HUES64 (cell line): ENCODE results near the gene FAM20C.
"Not testable (repeated sequence)": the region's sequence is repeated elsewhere in the genome, so short reads cannot be mapped to it uniquely, and the experiment has no call there.

Source experiments
- H3K27ac ChIP-seq: 2 replicates; pipeline ENCODE4 v1.7.0; 2013; ENCODE audit warnings: low read depth, low read length, inconsistent platforms
- H3K27me3 ChIP-seq: 2 replicates; pipeline ENCODE4 v1.6.1; 2013; ENCODE audit warnings: mild to moderate bottlenecking, low read length; ENCODE audit not compliant: insufficient read depth
- H3K36me3 ChIP-seq: 2 replicates; pipeline ENCODE4 v1.6.1; 2013; ENCODE audit warnings: mild to moderate bottlenecking, low read length; ENCODE audit not compliant: insufficient read depth
- H3K4me1 ChIP-seq: 2 replicates; pipeline ENCODE4 v1.6.1; 2013; ENCODE audit warnings: mild to moderate bottlenecking, low read length, moderate library complexity; ENCODE audit not compliant: insufficient read depth
- H3K4me3 ChIP-seq: 2 replicates; pipeline ENCODE4 v1.5.1; 2013; ENCODE audit warnings: mild to moderate bottlenecking, low read length, moderate library complexity
- H3K9ac ChIP-seq: 2 replicates; pipeline ENCODE4 v1.6.1; 2013; ENCODE audit warnings: mild to moderate bottlenecking, low read depth, low read length
- H3K9me3 ChIP-seq: 2 replicates; pipeline ENCODE4 v1.6.1; 2013; ENCODE audit warnings: low read depth, low read length; ENCODE audit not compliant: insufficient read depth
- WGBS: fragments of 150-250, 120-280 bp; methylation state at CpG from one replicate; pipeline ENCODE4 v1.1.7; 2013; ENCODE audit warnings: missing lambda C conversion rate; 5-methylcytosine and 5-hydroxymethylcytosine counted together

The FAM20C gene

GRCh38 chr7:234051-234707 is 41.8 kb downstream of the FAM20C start:
- H3K9ac ChIP-seq = no peak overlapping the region; the same call in 1 of the 2 replicates
- H3K9me3 ChIP-seq = no peaks in the 10 kb centered on the region
- H3K27me3 ChIP-seq = no peaks in the 10 kb centered on the region
- H3K27ac ChIP-seq = no peak overlapping the region
- H3K36me3 ChIP-seq = 0 out of 2 replicates have a peak, but pooled peaks cover under 1% of the 10 kb centered on the region
- 86% methylated on average over 33 of the region's 33 CpGs for WGBS
- H3K4me3 ChIP-seq = no peak overlapping the region
- no peaks in the 10 kb centered on the region for H3K4me1 ChIP-seq

GRCh38 chr7:234708-235553 is 42.6 kb downstream of the FAM20C start:
- Histone ChIP-seq H3K9me3 (no peaks in the 10 kb centered on the region), H3K9ac (no peak overlapping the region), H3K27me3 (no peaks in the 10 kb centered on the region), H3K36me3 (no peaks in the 10 kb centered on the region), H3K4me1 (no peaks in the 10 kb centered on the region), H3K4me3 (no peak overlapping the region), H3K27ac (no peak overlapping the region)
- WGBS = 94% methylated on average over 28 of the region's 28 CpGs

- H3K9ac ChIP-seq = no peak overlapping the region
- no peaks in the 10 kb centered on the region for H3K4me1 ChIP-seq
- 89% methylated on average over 34 of the region's 34 CpGs for WGBS
- no peak overlapping the region for H3K27ac ChIP-seq
- H3K4me3 ChIP-seq = no peak overlapping the region
- no peaks in the 10 kb centered on the region for H3K36me3 ChIP-seq
- H3K27me3 ChIP-seq = no peaks in the 10 kb centered on the region
- H3K9me3 ChIP-seq = no peaks in the 10 kb centered on the region
These were observed 43.4 kb downstream of the FAM20C start for GRCh38 chr7:235576-236395.

GRCh38 chr7:236967-237366 is 44.6 kb downstream of the FAM20C start:
- H3K4me1 ChIP-seq = no peaks in the 10 kb centered on the region
- no peak overlapping the region for H3K9ac ChIP-seq
- H3K4me3 ChIP-seq = no peak overlapping the region
- no peaks in the 10 kb centered on the region for H3K9me3 ChIP-seq
- H3K36me3 ChIP-seq = no peaks in the 10 kb centered on the region
- H3K27ac ChIP-seq = no peak overlapping the region
- whole genome bisulfite sequencing = 87% methylated on average over 8 of the region's 8 CpGs
- no peaks in the 10 kb centered on the region for H3K27me3 ChIP-seq

GRCh38 chr7:237385-237784 is 45.0 kb downstream of the FAM20C start:
- no peaks in the 10 kb centered on the region for H3K9me3 ChIP-seq
- no peaks in the 10 kb centered on the region for H3K27me3 ChIP-seq
- H3K36me3 ChIP-seq = no peaks in the 10 kb centered on the region
- H3K9ac ChIP-seq = no peak overlapping the region
- 82% methylated on average over 7 of the region's 7 CpGs for WGBS
- no peaks in the 10 kb centered on the region for H3K4me1 ChIP-seq
- no peak overlapping the region for H3K4me3 ChIP-seq
- H3K27ac ChIP-seq = no peak overlapping the region

- Histone ChIP-seq H3K36me3 (no peaks in the 10 kb centered on the region; the same call in 1 of the 2 replicates), H3K27me3 (no peaks in the 10 kb centered on the region), H3K9ac (no peak overlapping the region), H3K4me3 (no peak overlapping the region), H3K27ac (no peak overlapping the region), H3K4me1 (no peaks in the 10 kb centered on the region), H3K9me3 (no peaks in the 10 kb centered on the region)
These were observed 47.8 kb downstream of the FAM20C start for GRCh38 chr7:240146-240676.

GRCh38 chr7:240887-241421 is 48.6 kb downstream of the FAM20C start:
- WGBS = 55% methylated on average over 16 of the region's 16 CpGs
- Histone ChIP-seq H3K9me3 (no peaks in the 10 kb centered on the region), H3K4me1 (no peaks in the 10 kb centered on the region), H3K9ac (no peak overlapping the region), H3K27ac (no peak overlapping the region), H3K36me3 (no peaks in the 10 kb centered on the region; the same call in 1 of the 2 replicates), H3K27me3 (no peaks in the 10 kb centered on the region), H3K4me3 (no peak overlapping the region)

GRCh38 chr7:241513-241912 is 49.1 kb downstream of the FAM20C start:
- Histone ChIP-seq H3K9ac (no peak overlapping the region), H3K4me1 (no peaks in the 10 kb centered on the region), H3K27ac (no peak overlapping the region), H3K27me3 (no peaks in the 10 kb centered on the region), H3K9me3 (no peaks in the 10 kb centered on the region), H3K4me3 (no peak overlapping the region), H3K36me3 (no peaks in the 10 kb centered on the region; the same call in 1 of the 2 replicates)
- 93% methylated on average over 13 of the region's 13 CpGs for WGBS

GRCh38 chr7:242826-243579 is 50.6 kb downstream of the FAM20C start:
- H3K9me3 ChIP-seq, H3K36me3 ChIP-seq, H3K4me1 ChIP-seq, H3K27me3 ChIP-seq, H3K9ac ChIP-seq, H3K4me3 ChIP-seq, H3K27ac ChIP-seq: not testable (repeated sequence)
- 84% methylated on average over 8 of the region's 21 CpGs for WGBS

GRCh38 chr7:243580-243978 is 51.2 kb downstream of the FAM20C start:
- not testable (repeated sequence) for H3K9ac ChIP-seq, H3K27me3 ChIP-seq, H3K4me1 ChIP-seq, H3K36me3 ChIP-seq, H3K4me3 ChIP-seq, H3K27ac ChIP-seq, H3K9me3 ChIP-seq
- WGBS = 78% methylated on average over 5 of the region's 10 CpGs
